ENCODE data around the gene STK24.

STK24 gene

GRCh38 chr13:98478189-98479129 lies 98.4 kb downstream of the STK24 start:
- H3K18ac ChIP-seq (ENCODE audit: low read length), result no peak overlapping the region
- no peak overlapping the region for H2AFZ ChIP-seq (ENCODE audit: low read length)
- H3K4me2 ChIP-seq (ENCODE audit: insufficient read depth, low read length, poor library complexity, severe bottlenecking), result no peak overlapping the region
- H3K27me3 ChIP-seq (ENCODE audit: control insufficient read depth in 3 of 3, insufficient read depth in 3 of 3, low read depth in 1 of 3, low read length in 3 of 3), result no peaks in the 10 kb centered on the region
- no peak overlapping the region for H2BK120ac ChIP-seq (ENCODE audit: low read depth, low read length)
- H3K4ac ChIP-seq (ENCODE audit: low read length), result no peak overlapping the region
- peak overlapping the region; percentile 14 for H2BK5ac ChIP-seq (ENCODE audit: low read length)
- no CpG with 5 or more reads among the region's 16 CpGs for WGBS, 2 donors (ENCODE audit: extremely low coverage in 2 of 2, insufficient read length in 2 of 2, insufficient replicate concordance in 1 of 2)
- H3K14ac ChIP-seq (ENCODE audit: low read length), result no peak overlapping the region
- H3K27ac ChIP-seq (replicated peaks; ENCODE audit: low read length), result peak overlapping the region; percentile 17
- H2AK5ac ChIP-seq (ENCODE audit: low read depth, low read length), result no peak overlapping the region
- H3K36me3 ChIP-seq (replicated peaks in 1 of 2; ENCODE audit: control insufficient read depth in 2 of 2, insufficient read depth in 2 of 2, low read length in 2 of 2), result peaks cover 15 to 38% of the 10 kb centered on the region in 2 donors
- no peak overlapping the region for H3K23ac ChIP-seq (ENCODE audit: low read depth, low read length, poor library complexity)
- no peak overlapping the region for H3K9ac ChIP-seq (ENCODE audit: low read depth, low read length, poor library complexity)
- no peak overlapping the region for H2BK15ac ChIP-seq (ENCODE audit: low read length)
- H3K4me1 ChIP-seq (ENCODE audit: control insufficient read depth in 2 of 2, insufficient read depth in 1 of 2, low read depth in 1 of 2, low read length in 2 of 2), result peaks cover 37 to 44% of the 10 kb centered on the region in 2 donors
- no peak overlapping the region for H2BK12ac ChIP-seq (ENCODE audit: low read length)
- peak; percentile 57 for DNase-seq (ENCODE audit: low spot score)
- H3K9me3 ChIP-seq (replicated peaks in 1 of 2; ENCODE audit: control insufficient read depth in 2 of 2, insufficient read depth in 1 of 2, low read depth in 1 of 2, low read length in 2 of 2), result no peaks in the 10 kb centered on the region
- no peak overlapping the region for H4K8ac ChIP-seq (ENCODE audit: low read depth, low read length)
- H4K91ac ChIP-seq (ENCODE audit: low read depth, low read length, poor library complexity), result no peak overlapping the region
- H3K79me1 ChIP-seq (ENCODE audit: low read depth, low read length), result peaks cover 7% of the 10 kb centered on the region
- no peak overlapping the region for H3K4me3 ChIP-seq (ENCODE audit: low read length in 2 of 2)

- no peak for DNase-seq (ENCODE audit: low spot score)
- Histone ChIP-seq H4K91ac (ENCODE audit: low read depth, low read length, poor library complexity) (no peak overlapping the region), H2AFZ (ENCODE audit: low read length) (no peak overlapping the region), H3K27me3 (ENCODE audit: control insufficient read depth in 3 of 3, insufficient read depth in 3 of 3, low read depth in 1 of 3, low read length in 3 of 3) (no peaks in the 10 kb centered on the region), H3K4me2 (ENCODE audit: insufficient read depth, low read length, poor library complexity, severe bottlenecking) (no peak overlapping the region), H2BK15ac (ENCODE audit: low read length) (no peak overlapping the region), H3K4ac (ENCODE audit: low read length) (no peak overlapping the region), H3K9ac (ENCODE audit: low read depth, low read length, poor library complexity) (peak overlapping the region; percentile 75), H2BK5ac (ENCODE audit: low read length) (no peak overlapping the region), H3K4me1 (ENCODE audit: control insufficient read depth in 2 of 2, insufficient read depth in 1 of 2, low read depth in 1 of 2, low read length in 2 of 2) (peaks cover 36 to 37% of the 10 kb centered on the region in 2 donors), H3K4me3 (ENCODE audit: low read length in 2 of 2) (peak overlapping the region in 1 of 2 donors; percentile 54), H3K14ac (ENCODE audit: low read length) (no peak overlapping the region), H3K9me3 (replicated peaks in 1 of 2; ENCODE audit: control insufficient read depth in 2 of 2, insufficient read depth in 1 of 2, low read depth in 1 of 2, low read length in 2 of 2) (no peaks in the 10 kb centered on the region), H3K36me3 (replicated peaks in 1 of 2; ENCODE audit: control insufficient read depth in 2 of 2, insufficient read depth in 2 of 2, low read length in 2 of 2) (peaks cover 24 to 50% of the 10 kb centered on the region in 2 donors), H2AK5ac (ENCODE audit: low read depth, low read length) (peak overlapping the region; percentile 53), H4K8ac (ENCODE audit: low read depth, low read length) (no peak overlapping the region), H3K18ac (ENCODE audit: low read length) (peak overlapping the region; percentile 72), H3K27ac (replicated peaks; ENCODE audit: low read length) (peak overlapping the region; percentile 13), H2BK120ac (ENCODE audit: low read depth, low read length) (no peak overlapping the region), H3K23ac (ENCODE audit: low read depth, low read length, poor library complexity) (no peak overlapping the region), H2BK12ac (ENCODE audit: low read length) (no peak overlapping the region), H3K79me1 (ENCODE audit: low read depth, low read length) (peaks cover 7% of the 10 kb centered on the region)
- WGBS, 2 donors (ENCODE audit: extremely low coverage in 2 of 2, insufficient read length in 2 of 2, insufficient replicate concordance in 1 of 2), result no CpG with 5 or more reads among the region's 13 CpGs
Observed at GRCh38 chr13:98476538-98476966, 100.4 kb downstream of the STK24 start.

- no peak overlapping the region for H2BK5ac ChIP-seq (ENCODE audit: low read length)
- H3K18ac ChIP-seq (ENCODE audit: low read length), result no peak overlapping the region
- H2AFZ ChIP-seq (ENCODE audit: low read length), result no peak overlapping the region
- H3K27me3 ChIP-seq (ENCODE audit: control insufficient read depth in 3 of 3, insufficient read depth in 3 of 3, low read depth in 1 of 3, low read length in 3 of 3), result no peaks in the 10 kb centered on the region
- peaks cover 26 to 50% of the 10 kb centered on the region in 2 donors for H3K36me3 ChIP-seq (replicated peaks in 1 of 2; ENCODE audit: control insufficient read depth in 2 of 2, insufficient read depth in 2 of 2, low read length in 2 of 2)
- no peak overlapping the region for H2BK12ac ChIP-seq (ENCODE audit: low read length)
- no peak overlapping the region for H2BK15ac ChIP-seq (ENCODE audit: low read length)
- no peak overlapping the region for H2BK120ac ChIP-seq (ENCODE audit: low read depth, low read length)
- no peak overlapping the region for H3K9ac ChIP-seq (ENCODE audit: low read depth, low read length, poor library complexity)
- H3K14ac ChIP-seq (ENCODE audit: low read length), result no peak overlapping the region
- DNase-seq (ENCODE audit: low spot score), result no peak
- no peak overlapping the region for H3K4ac ChIP-seq (ENCODE audit: low read length)
- peaks cover 34% of the 10 kb centered on the region in 2 donors for H3K4me1 ChIP-seq (ENCODE audit: control insufficient read depth in 2 of 2, insufficient read depth in 1 of 2, low read depth in 1 of 2, low read length in 2 of 2)
- no peak overlapping the region for H3K4me3 ChIP-seq (ENCODE audit: low read length in 2 of 2)
- H3K9me3 ChIP-seq (replicated peaks in 1 of 2; ENCODE audit: control insufficient read depth in 2 of 2, insufficient read depth in 1 of 2, low read depth in 1 of 2, low read length in 2 of 2), result no peaks in the 10 kb centered on the region
- WGBS, 2 donors (ENCODE audit: extremely low coverage in 2 of 2, insufficient read length in 2 of 2, insufficient replicate concordance in 1 of 2), result no CpG with 5 or more reads among the region's 5 CpGs
- H3K4me2 ChIP-seq (ENCODE audit: insufficient read depth, low read length, poor library complexity, severe bottlenecking), result no peak overlapping the region
- H4K91ac ChIP-seq (ENCODE audit: low read depth, low read length, poor library complexity), result no peak overlapping the region
- no peak overlapping the region for H3K23ac ChIP-seq (ENCODE audit: low read depth, low read length, poor library complexity)
- peaks cover 7% of the 10 kb centered on the region for H3K79me1 ChIP-seq (ENCODE audit: low read depth, low read length)
- peak overlapping the region; percentile 13 for H3K27ac ChIP-seq (replicated peaks; ENCODE audit: low read length)
- no peak overlapping the region for H4K8ac ChIP-seq (ENCODE audit: low read depth, low read length)
- peak overlapping the region; percentile 53 for H2AK5ac ChIP-seq (ENCODE audit: low read depth, low read length)
Observed at GRCh38 chr13:98476106-98476505, 100.8 kb downstream of the STK24 start.

- H3K27me3 ChIP-seq (ENCODE audit: control insufficient read depth in 3 of 3, insufficient read depth in 3 of 3, low read depth in 1 of 3, low read length in 3 of 3), result no peaks in the 10 kb centered on the region
- no peaks in the 10 kb centered on the region for H3K9me3 ChIP-seq (replicated peaks in 1 of 2; ENCODE audit: control insufficient read depth in 2 of 2, insufficient read depth in 1 of 2, low read depth in 1 of 2, low read length in 2 of 2)
- H3K27ac ChIP-seq (replicated peaks; ENCODE audit: low read length), result peak overlapping the region; percentile 14
- H3K4ac ChIP-seq (ENCODE audit: low read length), result no peak overlapping the region
- H3K4me1 ChIP-seq (ENCODE audit: control insufficient read depth in 2 of 2, insufficient read depth in 1 of 2, low read depth in 1 of 2, low read length in 2 of 2), result peaks cover 29 to 33% of the 10 kb centered on the region in 2 donors
- H2AK5ac ChIP-seq (ENCODE audit: low read depth, low read length), result no peak overlapping the region
- peak; percentile 66 for DNase-seq (ENCODE audit: low spot score)
- H2BK120ac ChIP-seq (ENCODE audit: low read depth, low read length), result no peak overlapping the region
- H3K18ac ChIP-seq (ENCODE audit: low read length), result no peak overlapping the region
- H3K14ac ChIP-seq (ENCODE audit: low read length), result no peak overlapping the region
- peaks cover 27 to 50% of the 10 kb centered on the region in 2 donors for H3K36me3 ChIP-seq (replicated peaks in 1 of 2; ENCODE audit: control insufficient read depth in 2 of 2, insufficient read depth in 2 of 2, low read length in 2 of 2)
- H3K79me1 ChIP-seq (ENCODE audit: low read depth, low read length), result peaks cover 5% of the 10 kb centered on the region
- H2BK15ac ChIP-seq (ENCODE audit: low read length), result no peak overlapping the region
- H4K91ac ChIP-seq (ENCODE audit: low read depth, low read length, poor library complexity), result no peak overlapping the region
- H3K9ac ChIP-seq (ENCODE audit: low read depth, low read length, poor library complexity), result no peak overlapping the region
- H2BK5ac ChIP-seq (ENCODE audit: low read length), result no peak overlapping the region
- H2BK12ac ChIP-seq (ENCODE audit: low read length), result no peak overlapping the region
- no peak overlapping the region for H2AFZ ChIP-seq (ENCODE audit: low read length)
- H3K4me2 ChIP-seq (ENCODE audit: insufficient read depth, low read length, poor library complexity, severe bottlenecking), result peak overlapping the region; percentile 49
- H3K4me3 ChIP-seq (ENCODE audit: low read length in 2 of 2), result no peak overlapping the region
- no CpG with 5 or more reads among the region's 13 CpGs for WGBS, 2 donors (ENCODE audit: extremely low coverage in 2 of 2, insufficient read length in 2 of 2, insufficient replicate concordance in 1 of 2)
- H3K23ac ChIP-seq (ENCODE audit: low read depth, low read length, poor library complexity), result no peak overlapping the region
- H4K8ac ChIP-seq (ENCODE audit: low read depth, low read length), result no peak overlapping the region
Observed at GRCh38 chr13:98475522-98475921, 101.4 kb downstream of the STK24 start.

Measured in neuronal stem cell (in vitro differentiated cells).